GM12872 (cell line): ENCODE data around the gene SEC16A.

Experiments
- CTCF ChIP-seq: IDR thresholded peaks from 3 replicates; pipeline ENCODE4 v1.5.1; 2011; ENCODE audit warnings: low read depth, mild to moderate bottlenecking, low read length, moderate library complexity; ENCODE audit not compliant: insufficient read depth

The SEC16A gene

DNA sequence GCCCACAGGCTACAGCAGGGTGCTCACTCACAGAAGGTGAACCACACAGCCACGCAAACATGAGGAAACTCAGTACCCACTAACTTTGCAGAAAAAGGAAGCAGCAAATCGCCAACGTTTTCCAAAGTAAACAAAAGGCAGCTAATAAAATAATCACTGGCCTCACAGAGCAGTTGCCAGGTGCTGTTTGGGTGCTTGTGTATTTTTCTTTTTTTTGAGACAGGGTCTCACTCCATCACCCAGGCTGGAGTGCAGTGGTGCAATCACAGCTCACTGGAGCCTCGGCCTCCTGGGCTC is 86.7 kb downstream of the SEC16A start:
- no peak for TF ChIP-seq CTCF

GRCh38 chr9:136395345-136396218 is 87.3 kb downstream of the SEC16A start:
- no peak for TF ChIP-seq CTCF

DNA sequence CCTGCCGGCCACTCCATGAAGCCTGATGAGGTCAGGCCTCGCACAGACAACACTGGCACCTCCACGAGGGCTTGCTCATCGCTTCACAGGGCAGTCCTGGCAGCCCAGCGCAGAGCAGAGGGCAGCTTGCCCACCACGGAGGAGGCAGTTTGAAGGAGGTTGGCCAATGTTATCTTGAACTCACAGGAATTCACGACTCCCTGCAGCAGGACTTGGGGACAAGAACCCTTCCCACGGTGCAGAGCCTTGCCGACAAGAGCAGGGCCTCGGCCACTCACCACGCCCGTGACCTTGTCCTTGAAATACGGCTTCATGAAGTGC is 87.9 kb downstream of the SEC16A start:
- TF ChIP-seq CTCF, result no peak

GRCh38 chr9:136394312-136395019 is 88.4 kb downstream of the SEC16A start:
- TF ChIP-seq CTCF, result no peak

- TF ChIP-seq CTCF, result no peak
Measured at GRCh38 chr9:136393531-136393930, 89.3 kb downstream of the SEC16A start.

- no peak for TF ChIP-seq CTCF
Measured at GRCh38 chr9:136392538-136393449, 90.0 kb downstream of the SEC16A start.
